HG03196 (cell line): ENCODE results near the gene EIF4E.
"Not testable (repeated sequence)": the region's sequence is repeated elsewhere in the genome, so short reads cannot be mapped to it uniquely, and the experiment has no call there.

Experiments used
- ATAC-seq: cut with Tn5 transposase; IDR thresholded peaks from one replicate; pipeline ENCODE4 v1.9.1; 2021; ENCODE audit not compliant: unreplicated experiment

The EIF4E gene

GRCh38 chr4:98934851-98935250 is 5.9 kb upstream of the EIF4E start:
- ATAC-seq: not testable (repeated sequence)

- no peak for ATAC-seq
These were observed 3.6 kb upstream of the EIF4E start for GRCh38 chr4:98932539-98932938.

GRCh38 chr4:98930311-98930865 is 1.5 kb upstream of the EIF4E start:
- ATAC-seq: no peak

GRCh38 chr4:98929341-98930267 is 671 bp upstream of the EIF4E start:
- peak; percentile 52 for ATAC-seq

GRCh38 chr4:98928131-98928504 is 815 bp downstream of the EIF4E start:
- ATAC-seq: peak; percentile 43

- ATAC-seq: not testable (repeated sequence)
These were observed 2.7 kb downstream of the EIF4E start for GRCh38 chr4:98926257-98926656.

GRCh38 chr4:98921292-98921691 is 7.6 kb downstream of the EIF4E start:
- ATAC-seq: no peak

- no peak for ATAC-seq
These were observed 8.9 kb downstream of the EIF4E start for GRCh38 chr4:98919996-98920395.

- ATAC-seq: not testable (repeated sequence)
These were observed 18.2 kb downstream of the EIF4E start for GRCh38 chr4:98910728-98911127.

GRCh38 chr4:98909646-98910401 is 19.1 kb downstream of the EIF4E start:
- no peak for ATAC-seq

GRCh38 chr4:98908703-98909262 is 20.1 kb downstream of the EIF4E start:
- ATAC-seq: no peak

GRCh38 chr4:98908182-98908581 is 20.8 kb downstream of the EIF4E start:
- ATAC-seq: no peak

GRCh38 chr4:98905839-98906238 is 23.1 kb downstream of the EIF4E start:
- no peak for ATAC-seq

GRCh38 chr4:98905297-98905696 is 23.6 kb downstream of the EIF4E start:
- ATAC-seq: no peak

- ATAC-seq: no peak
These were observed 25.0 kb downstream of the EIF4E start for GRCh38 chr4:98903963-98904362.

GRCh38 chr4:98903561-98903960 is 25.4 kb downstream of the EIF4E start:
- ATAC-seq: no peak

- no peak for ATAC-seq
These were observed 29.7 kb downstream of the EIF4E start for GRCh38 chr4:98899277-98899676.

GRCh38 chr4:98891478-98892337 is 37.2 kb downstream of the EIF4E start:
- ATAC-seq: no peak

GRCh38 chr4:98890702-98891455 is 38.1 kb downstream of the EIF4E start:
- ATAC-seq: no peak

GRCh38 chr4:98887145-98887544 is 41.8 kb downstream of the EIF4E start:
- no peak for ATAC-seq
